GM21737 (cell line): ENCODE results near the gene DIAPH2.

Source experiments
- ATAC-seq: cut with Tn5 transposase; IDR thresholded peaks from one replicate; pipeline ENCODE4 v1.9.1; 2021; ENCODE audit warnings: mild to moderate bottlenecking, moderate library complexity; ENCODE audit not compliant: unreplicated experiment

Gene DIAPH2

GRCh38 chrX:97155816-97156215 lies 471.2 kb downstream of the DIAPH2 start:
- no peak for ATAC-seq

- no peak for ATAC-seq
Observed at GRCh38 chrX:97158269-97158668, 473.6 kb downstream of the DIAPH2 start.

- no peak for ATAC-seq
Observed at GRCh38 chrX:97159916-97160800, 475.5 kb downstream of the DIAPH2 start.

GRCh38 chrX:97167333-97167732 lies 482.7 kb downstream of the DIAPH2 start:
- no peak for ATAC-seq

- ATAC-seq, result peak; percentile 74
Observed at GRCh38 chrX:97168646-97169045, 484.0 kb downstream of the DIAPH2 start.

GRCh38 chrX:97175147-97175546 lies 490.5 kb downstream of the DIAPH2 start:
- no peak for ATAC-seq

- no peak for ATAC-seq
Observed at GRCh38 chrX:97189668-97190067, 505.0 kb downstream of the DIAPH2 start.

- ATAC-seq, result no peak
Observed at GRCh38 chrX:97199501-97199900, 514.9 kb downstream of the DIAPH2 start.

- no peak for ATAC-seq
Observed at GRCh38 chrX:97200454-97200853, 515.8 kb downstream of the DIAPH2 start.

- no peak for ATAC-seq
Observed at GRCh38 chrX:97210501-97210900, 525.9 kb downstream of the DIAPH2 start.

GRCh38 chrX:97211070-97211469 lies 526.4 kb downstream of the DIAPH2 start:
- ATAC-seq, result no peak

GRCh38 chrX:97215186-97215585 lies 530.5 kb downstream of the DIAPH2 start:
- no peak for ATAC-seq

GRCh38 chrX:97224148-97224547 lies 539.5 kb downstream of the DIAPH2 start:
- no peak for ATAC-seq

- ATAC-seq, result no peak
Observed at GRCh38 chrX:97229318-97229717, 544.7 kb downstream of the DIAPH2 start.

GRCh38 chrX:97230948-97231347 lies 546.3 kb downstream of the DIAPH2 start:
- ATAC-seq, result no peak

- ATAC-seq, result peak; percentile 100
Observed at GRCh38 chrX:97234471-97235081, 549.9 kb downstream of the DIAPH2 start.

- no peak for ATAC-seq
Observed at GRCh38 chrX:97238632-97239031, 554.0 kb downstream of the DIAPH2 start.

GRCh38 chrX:97252111-97252510 lies 567.5 kb downstream of the DIAPH2 start:
- ATAC-seq, result no peak

GRCh38 chrX:97260679-97261078 lies 576.0 kb downstream of the DIAPH2 start:
- no peak for ATAC-seq

GRCh38 chrX:97266406-97267121 lies 581.9 kb downstream of the DIAPH2 start:
- no peak for ATAC-seq

- ATAC-seq, result no peak
Observed at GRCh38 chrX:97267396-97268181, 582.9 kb downstream of the DIAPH2 start.
